H1 (cell line): Measurements from ENCODE around the gene DRC3. TPM values are rescaled to one million over a fixed set of nuclear protein-coding genes. Genes with fewer than 3 reads are reported as not detected.

Experiments used
- CBX5 ChIP-seq: fragments of 300-800, 300-1000 bp; sonication (generic); IDR thresholded peaks from 2 replicates; pipeline ENCODE4 v1.7.1; 2016; ENCODE audit warnings: antibody characterized with exemption, low read length, low read depth
- EGR1 ChIP-seq: IDR thresholded peaks from 2 replicates; pipeline ENCODE4 v1.6.1; 2011; ENCODE audit warnings: low read depth, low read length, borderline replicate concordance
- HDAC6 ChIP-seq: IDR thresholded peaks from one replicate; pipeline ENCODE4 v1.7.1; 2012; ENCODE audit warnings: low read depth, mild to moderate bottlenecking, inconsistent platforms, low read length, moderate library complexity
- TAF7 ChIP-seq: optimal IDR thresholded peaks from 2 replicates; pipeline ENCODE3; 2011; ENCODE audit warnings: low read depth, mild to moderate bottlenecking, inconsistent platforms, low read length, moderate library complexity, borderline replicate concordance
- TCF12 ChIP-seq: IDR thresholded peaks from 2 replicates; pipeline ENCODE4 v1.6.1; 2011; ENCODE audit warnings: low read depth, mild to moderate bottlenecking, low read length
- polyA plus RNA-seq, 7 experiments: library from polyadenylated mRNA; depleted of rRNA in 3 of 7; stranded (reverse) in 5 of 7; unstranded in 2 of 7; fragments of >200 nt in 5 of 7; fragments of 200-250 nt in 2 of 7; gene quantifications; 1 replicate in 5 of 7; 2 replicates in 1 of 7; 4 replicates in 1 of 7; pipeline versions ENCODE4 v1.2.1 to v1.2.3, GENCODE V29; 2011 to 2013; ENCODE audit warnings: missing spikeins in 2 of 7, mixed read lengths in 2 of 7
- total RNA-seq: library from RNA; stranded (reverse); fragmentation: NEBNext Ultra II Directional; extraction: Animal tissue kit (Norgen Biotek cat#: 25700); gene quantifications from 2 replicates; pipeline ENCODE4 v1.2.1, GENCODE V29; 2021

The DRC3 gene
- total and polyA plus RNA-seq, 2 of the 8 experiments (the other 6 are each of a cell fraction or from before 2014, with no cell fraction given), result 0.59 TPM; not detected in 1

DNA sequence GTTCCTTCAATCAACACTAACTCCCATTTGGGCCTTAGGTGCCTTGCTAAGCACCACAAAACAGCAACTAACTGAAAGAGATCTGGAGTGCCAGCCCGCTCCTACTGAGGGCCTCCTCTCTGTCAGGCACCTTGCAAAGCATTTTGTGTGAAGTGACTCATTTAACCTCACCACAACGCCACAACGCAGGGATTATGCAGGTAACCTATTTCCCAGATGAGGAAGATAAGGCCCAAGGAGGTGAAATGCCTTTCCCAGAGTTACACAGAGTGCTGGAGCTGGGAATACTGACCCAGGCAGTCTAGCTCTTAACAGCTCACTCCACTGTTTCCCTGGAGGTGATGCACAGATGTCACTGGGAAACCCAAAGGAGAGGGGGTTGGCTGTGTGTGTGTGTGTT, 32.8 kb downstream of the DRC3 start (continued):
- no peak for TF ChIP-seq EGR1
- no peak for TF ChIP-seq TCF12
- TF ChIP-seq CBX5, result no peak
- TF ChIP-seq TAF7, result no peak
- no peak for TF ChIP-seq HDAC6
